GM12878 (cell line): ENCODE results near the gene TMEM39B. TPM values are rescaled to one million over a fixed set of nuclear protein-coding genes. Genes with fewer than 3 reads are reported as not detected.

Experiments
- ATAC-seq: fragments of 200-7000 bp; cut with Tn5 transposase; 3 replicates; pipeline ENCODE4 v1.9.1; 2020; ENCODE audit warnings: mild to moderate bottlenecking, moderate library complexity
- BruUV-seq: library from RNA; stranded (reverse); fragments of 400-500 nt; replicated peaks from 2 replicates; lab custom pipeline; 2021; lab: Mats Ljungman, UMichigan
- CTCF ChIA-PET: fragments of 300-600 bp; sonication (Branson Sonifier 250); formaldehyde crosslinking; extraction: SDS; loops from one replicate; lab custom pipeline; 2021; ENCODE audit warnings: inconsistent platforms; lab: Yijun Ruan, JAX
- POLR2A ChIA-PET: fragments of 350-600 bp; formaldehyde crosslinking; extraction: SDS; loops from one replicate; lab custom pipeline; 2021; ENCODE audit warnings: inconsistent platforms; lab: Charles Lee
- RAD21 ChIA-PET: fragments of 300-600 bp; sonication (Branson Sonifier 250); formaldehyde crosslinking; loops from one replicate; lab custom pipeline; 2023; ENCODE audit warnings: antibody characterized with exemption; ENCODE audit not compliant: unreplicated experiment; lab: Charles Lee
- SMC1A ChIA-PET: fragments of 300-600 bp; sonication (Branson Sonifier 250); formaldehyde crosslinking; loops from one replicate; lab custom pipeline; 2023; ENCODE audit not compliant: unreplicated experiment, uncharacterized antibody; lab: Charles Lee
- DNase-seq: peaks from one replicate; pipeline ENCODE4 v3.0.0-alpha.2; 2011; ENCODE audit warnings: low read depth, low spot score
- FAIRE-seq: peaks from 3 replicates; lab custom pipeline; 2011; peaks lifted over from hg19 to GRCh38; lab: Jason Lieb, UNC
- H2AFZ ChIP-seq: 2 replicates; pipeline ENCODE4 v1.6.0; 2011; ENCODE audit warnings: low read depth, low read length, control low read depth; ENCODE audit not compliant: control insufficient read depth
- H3K27ac ChIP-seq: 2 replicates; pipeline ENCODE4 v1.5.1; 2011; ENCODE audit warnings: control low read depth; ENCODE audit not compliant: control insufficient read depth, insufficient read depth
- H3K27me3 ChIP-seq, 2 experiments: replicated peaks in 1 of 2; 2 replicates each; pipeline versions ENCODE4 v1.6.0 to v1.6.1; 2011; ENCODE audit warnings: low read length in 1 of 2; ENCODE audit not compliant: control insufficient read depth in 2 of 2, insufficient read depth in 2 of 2
- H3K36me3 ChIP-seq, 2 experiments: 2 replicates each; pipeline ENCODE4 v1.5.1; 2011; ENCODE audit warnings: low read length in 1 of 2; ENCODE audit not compliant: control insufficient read depth in 2 of 2, insufficient read depth in 2 of 2
- H3K4me1 ChIP-seq: 2 replicates; pipeline ENCODE4 v1.6.1; 2011; ENCODE audit warnings: mild to moderate bottlenecking, low read length, moderate library complexity, mixed read lengths; ENCODE audit not compliant: control insufficient read depth, insufficient read depth
- H3K4me2 ChIP-seq: 2 replicates; pipeline ENCODE4 v1.6.0; 2011; ENCODE audit warnings: control low read depth; ENCODE audit not compliant: control insufficient read depth, insufficient read depth
- H3K4me3 ChIP-seq: fragments of 200-600 bp; sonication (generic); 2 replicates; pipeline ENCODE4 v1.5.1; 2016
- H3K79me2 ChIP-seq: 2 replicates; pipeline ENCODE4 v1.6.0; 2011; ENCODE audit warnings: low read length; ENCODE audit not compliant: control insufficient read depth, insufficient read depth
- H3K9ac ChIP-seq: 2 replicates; pipeline ENCODE4 v1.8.0; 2011; ENCODE audit warnings: low read length, control low read depth, mixed read lengths; ENCODE audit not compliant: control insufficient read depth, insufficient read depth
- H3K9me3 ChIP-seq: replicated peaks from 3 replicates; pipeline ENCODE4 v1.5.1; 2011; ENCODE audit warnings: mild to moderate bottlenecking, low read length; ENCODE audit not compliant: control insufficient read depth, insufficient read depth
- H4K20me1 ChIP-seq: 2 replicates; pipeline ENCODE4 v1.6.0; 2011; ENCODE audit not compliant: control insufficient read depth, insufficient read depth
- CHD2 ChIP-seq: IDR thresholded peaks from 2 replicates; pipeline ENCODE4 v1.6.1; 2011; ENCODE audit warnings: low read depth, low read length, improper control_type of control experiment, borderline replicate concordance
- EP300 ChIP-seq, 2 experiments: fragments of 150-350 bp in 1 of 2; IDR thresholded peaks; 2 replicates each; pipeline ENCODE4 v1.6.1; 2011 to 2012; ENCODE audit warnings: low read depth in 2 of 2, low read length in 2 of 2, borderline replicate concordance in 1 of 2, improper control_type of control experiment in 1 of 2, inconsistent platforms in 1 of 2; ENCODE audit not compliant: control insufficient read depth in 1 of 2
- NFXL1 ChIP-seq: fragments of 450-650 bp; IDR thresholded peaks from 2 replicates; pipeline ENCODE4 v1.6.1; 2017; ENCODE audit warnings: antibody characterized with exemption, mild to moderate bottlenecking, borderline replicate concordance
- NFYA ChIP-seq: IDR thresholded peaks from 2 replicates; pipeline ENCODE4 v1.6.1; 2011; ENCODE audit warnings: low read depth, mild to moderate bottlenecking, low read length, improper control_type of control experiment, borderline replicate concordance
- NRF1 ChIP-seq: conservative IDR thresholded peaks from 2 replicates; pipeline ENCODE4 v1.6.1; 2011; ENCODE audit warnings: mild to moderate bottlenecking, low read depth, low read length, improper control_type of control experiment
- POLR2A ChIP-seq: IDR thresholded peaks from 2 replicates; pipeline ENCODE4 v1.6.1; 2011; ENCODE audit warnings: low read depth, mild to moderate bottlenecking, low read length
- RBBP5 ChIP-seq: fragments of 200-600 bp; sonication (generic); conservative IDR thresholded peaks from 2 replicates; pipeline ENCODE4 v1.6.1; 2016
- SMAD5 ChIP-seq: IDR thresholded peaks from 2 replicates; pipeline ENCODE4 v1.6.1; 2016; ENCODE audit warnings: antibody characterized with exemption, low read depth
- WGBS: methylation state at CpG from one replicate; pipeline ENCODE4 v1.1.6; 2016; ENCODE audit warnings: low lambda C conversion rate; ENCODE audit not compliant: insufficient replicate concordance, insufficient coverage; ENCODE audit errors: missing lambda C conversion rate; 5-methylcytosine and 5-hydroxymethylcytosine counted together
- in situ Hi-C: fragments of 300-500 bp; cut with MboI; formaldehyde crosslinking; loops from 9 replicates; pipeline ENCODE4 v1.14.3; 2018; ENCODE audit warnings: mixed read lengths
- intact Hi-C: fragments of 100-400 bp; cut with micrococcal nuclease; formaldehyde crosslinking; loops from one replicate; pipeline ENCODE4 v1.14.2; 2022; ENCODE audit not compliant: unreplicated experiment
- polyA plus RNA-seq, 11 experiments: library from polyadenylated mRNA; depleted of rRNA in 4 of 11; unstranded in 6 of 11; stranded (reverse) in 5 of 11; fragments of >200 nt; fragmentation: Nextera tagmentation in 4 of 11; fragmentation: Illumina TruSeq in 1 of 11; extraction: Ambion mirVana in 4 of 11; extraction: Trizol in 1 of 11; gene quantifications; 1 replicate in 1 of 11; 2 replicates in 10 of 11; pipeline versions ENCODE4 v1.2.1 to v1.2.3, GENCODE V29; 2011 to 2016; ENCODE audit warnings: inconsistent platforms in 2 of 11, missing spikeins in 2 of 11, low read depth in 1 of 11
- total RNA-seq, 4 experiments: library from RNA; depleted of rRNA in 3 of 4; stranded (reverse); fragments of >200 nt in 3 of 4; fragmentation: Illumina TruSeq in 1 of 4; extraction: Trizol in 1 of 4; gene quantifications; 2 replicates each; pipeline versions ENCODE4 v1.2.1 to v1.2.3, GENCODE V29; 2013 to 2021
- TF ChIP-seq, protein P1 (sequence below): fragments of 450-650 bp; IDR thresholded peaks from 2 replicates; pipeline ENCODE4 v1.6.1; 2018; ENCODE audit warnings: borderline replicate concordance, mild to moderate bottlenecking; ENCODE audit not compliant: partially characterized antibody
- TF ChIP-seq, protein P2 (sequence below): fragments of 450-650 bp; IDR thresholded peaks from 2 replicates; pipeline ENCODE4 v1.6.1; 2016; ENCODE audit warnings: mild to moderate bottlenecking, moderate library complexity, borderline replicate concordance
- TF ChIP-seq, protein P3 (sequence below): IDR thresholded peaks from 2 replicates; pipeline ENCODE4 v1.6.1; 2011; ENCODE audit warnings: low read depth, low read length, improper control_type of control experiment, borderline replicate concordance

Gene TMEM39B
- total and polyA plus RNA-seq, 10 of the 15 experiments (the other 5 are each of a cell fraction or from before 2014, with no cell fraction given) = 2.3 to 27.2 (median 12.3) TPM

DNA sequence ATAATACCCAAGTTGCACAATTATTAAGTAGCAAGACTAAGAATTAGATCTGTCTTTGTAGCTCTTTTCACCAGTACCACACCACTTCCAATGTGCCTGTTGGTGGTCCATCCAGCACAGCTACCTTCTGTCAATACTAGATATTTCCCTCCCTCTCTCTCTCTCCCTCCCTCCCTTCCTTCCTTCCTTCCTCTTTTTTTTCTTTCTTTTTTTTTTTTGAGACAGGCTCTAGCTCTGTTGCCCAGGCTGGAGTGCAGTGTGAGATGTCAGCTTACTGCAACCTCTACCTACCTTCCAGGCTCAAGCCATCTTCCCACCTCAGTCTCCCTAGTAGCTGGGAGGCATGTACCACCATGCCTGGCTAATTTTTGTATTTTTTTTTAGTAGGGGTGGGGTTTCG is 56.2 kb downstream of the TMEM39B start:
- Histone ChIP-seq H3K36me3 (peaks cover 2 to 3% of the 10 kb centered on the region in 2 experiments; a peak in 3 of 4 replicates), H3K27me3 (no peaks in the 10 kb centered on the region), H3K27ac (no peak overlapping the region), H3K4me2 (no peak overlapping the region), H2AFZ (no peak overlapping the region), H3K79me2 (peaks cover 26% of the 10 kb centered on the region), H4K20me1 (no peaks in the 10 kb centered on the region; the same call in 1 of the 2 replicates), H3K9ac (no peak overlapping the region), H3K4me3 (no peak overlapping the region), H3K4me1 (no peaks in the 10 kb centered on the region; the same call in 1 of the 2 replicates), H3K9me3 (no peaks in the 10 kb centered on the region)
- SMC1A ChIA-PET = no interaction called here
- no peak for TF ChIP-seq POLR2A
- no peak for TF ChIP-seq SMAD5
- no peak for TF ChIP-seq NFYA
- no peak for TF ChIP-seq CHD2
- TF ChIP-seq, protein P1, sequence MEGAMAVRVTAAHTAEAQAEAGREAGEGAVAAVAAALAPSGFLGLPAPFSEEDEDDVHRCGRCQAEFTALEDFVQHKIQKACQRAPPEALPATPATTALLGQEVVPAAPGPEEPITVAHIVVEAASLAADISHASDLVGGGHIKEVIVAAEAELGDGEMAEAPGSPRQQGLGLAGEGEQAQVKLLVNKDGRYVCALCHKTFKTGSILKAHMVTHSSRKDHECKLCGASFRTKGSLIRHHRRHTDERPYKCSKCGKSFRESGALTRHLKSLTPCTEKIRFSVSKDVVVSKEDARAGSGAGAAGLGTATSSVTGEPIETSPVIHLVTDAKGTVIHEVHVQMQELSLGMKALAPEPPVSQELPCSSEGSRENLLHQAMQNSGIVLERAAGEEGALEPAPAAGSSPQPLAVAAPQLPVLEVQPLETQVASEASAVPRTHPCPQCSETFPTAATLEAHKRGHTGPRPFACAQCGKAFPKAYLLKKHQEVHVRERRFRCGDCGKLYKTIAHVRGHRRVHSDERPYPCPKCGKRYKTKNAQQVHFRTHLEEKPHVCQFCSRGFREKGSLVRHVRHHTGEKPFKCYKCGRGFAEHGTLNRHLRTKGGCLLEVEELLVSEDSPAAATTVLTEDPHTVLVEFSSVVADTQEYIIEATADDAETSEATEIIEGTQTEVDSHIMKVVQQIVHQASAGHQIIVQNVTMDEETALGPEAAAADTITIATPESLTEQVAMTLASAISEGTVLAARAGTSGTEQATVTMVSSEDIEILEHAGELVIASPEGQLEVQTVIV = no peak
- TF ChIP-seq, protein P2, sequence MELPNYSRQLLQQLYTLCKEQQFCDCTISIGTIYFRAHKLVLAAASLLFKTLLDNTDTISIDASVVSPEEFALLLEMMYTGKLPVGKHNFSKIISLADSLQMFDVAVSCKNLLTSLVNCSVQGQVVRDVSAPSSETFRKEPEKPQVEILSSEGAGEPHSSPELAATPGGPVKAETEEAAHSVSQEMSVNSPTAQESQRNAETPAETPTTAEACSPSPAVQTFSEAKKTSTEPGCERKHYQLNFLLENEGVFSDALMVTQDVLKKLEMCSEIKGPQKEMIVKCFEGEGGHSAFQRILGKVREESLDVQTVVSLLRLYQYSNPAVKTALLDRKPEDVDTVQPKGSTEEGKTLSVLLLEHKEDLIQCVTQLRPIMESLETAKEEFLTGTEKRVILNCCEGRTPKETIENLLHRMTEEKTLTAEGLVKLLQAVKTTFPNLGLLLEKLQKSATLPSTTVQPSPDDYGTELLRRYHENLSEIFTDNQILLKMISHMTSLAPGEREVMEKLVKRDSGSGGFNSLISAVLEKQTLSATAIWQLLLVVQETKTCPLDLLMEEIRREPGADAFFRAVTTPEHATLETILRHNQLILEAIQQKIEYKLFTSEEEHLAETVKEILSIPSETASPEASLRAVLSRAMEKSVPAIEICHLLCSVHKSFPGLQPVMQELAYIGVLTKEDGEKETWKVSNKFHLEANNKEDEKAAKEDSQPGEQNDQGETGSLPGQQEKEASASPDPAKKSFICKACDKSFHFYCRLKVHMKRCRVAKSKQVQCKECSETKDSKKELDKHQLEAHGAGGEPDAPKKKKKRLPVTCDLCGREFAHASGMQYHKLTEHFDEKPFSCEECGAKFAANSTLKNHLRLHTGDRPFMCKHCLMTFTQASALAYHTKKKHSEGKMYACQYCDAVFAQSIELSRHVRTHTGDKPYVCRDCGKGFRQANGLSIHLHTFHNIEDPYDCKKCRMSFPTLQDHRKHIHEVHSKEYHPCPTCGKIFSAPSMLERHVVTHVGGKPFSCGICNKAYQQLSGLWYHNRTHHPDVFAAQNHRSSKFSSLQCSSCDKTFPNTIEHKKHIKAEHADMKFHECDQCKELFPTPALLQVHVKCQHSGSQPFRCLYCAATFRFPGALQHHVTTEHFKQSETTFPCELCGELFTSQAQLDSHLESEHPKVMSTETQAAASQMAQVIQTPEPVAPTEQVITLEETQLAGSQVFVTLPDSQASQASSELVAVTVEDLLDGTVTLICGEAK = no peak
- TF ChIP-seq NRF1 = no peak
- no peak for TF ChIP-seq NFXL1
- no peak for TF ChIP-seq EP300 (IDR thresholded peaks at IDR 0.05; ENCODE audit: borderline replicate concordance in 1 of 2, control insufficient read depth in 1 of 2, low read depth in 2 of 2, low read length in 2 of 2)
- TF ChIP-seq RBBP5 = no peak
- TF ChIP-seq, protein P3, sequence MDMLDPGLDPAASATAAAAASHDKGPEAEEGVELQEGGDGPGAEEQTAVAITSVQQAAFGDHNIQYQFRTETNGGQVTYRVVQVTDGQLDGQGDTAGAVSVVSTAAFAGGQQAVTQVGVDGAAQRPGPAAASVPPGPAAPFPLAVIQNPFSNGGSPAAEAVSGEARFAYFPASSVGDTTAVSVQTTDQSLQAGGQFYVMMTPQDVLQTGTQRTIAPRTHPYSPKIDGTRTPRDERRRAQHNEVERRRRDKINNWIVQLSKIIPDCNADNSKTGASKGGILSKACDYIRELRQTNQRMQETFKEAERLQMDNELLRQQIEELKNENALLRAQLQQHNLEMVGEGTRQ = no peak
- FAIRE-seq (no peak), DNase-seq (no peak), ATAC-seq (no peak)
- RAD21 ChIA-PET = interaction anchor here (0.6 kb wide), 1 partner anchor 251 kb away, joined by 3 read pairs; no protein-coding TSS in a partner anchor
- POLR2A ChIA-PET = interaction anchor here (0.6 kb wide), 2 partner anchors 11 to 38 kb away, joined by 3 to 4 read pairs; no protein-coding TSS in a partner anchor
- CTCF ChIA-PET = interaction anchor here (0.6 to 1.5 kb wide), 5 partner anchors 13 to 415 kb away, joined by 3 to 4 read pairs (median 3); partner anchors contain the start of genes KPNA6 and TMEM39B
- 100% methylated on average over 1 of the region's 1 CpG for WGBS
- in situ Hi-C loops = no loop called here
- intact Hi-C loops = no loop called here
- BruUV-seq = no TSS peak
